Keratinocyte (primary cell): ENCODE measurements around the gene STIM1.

Source experiments
- CTCF ChIP-seq, 3 experiments: IDR thresholded peaks in 1 of 3; conservative IDR thresholded peaks in 1 of 3; optimal IDR thresholded peaks in 1 of 3; 2 replicates in 2 of 3; 3 replicates in 1 of 3; pipeline versions ENCODE3 to v1.5.1; 2011; ENCODE audit warnings: low read length in 3 of 3, mild to moderate bottlenecking in 3 of 3, moderate library complexity in 2 of 3, control low read depth in 1 of 3, inconsistent platforms in 1 of 3; ENCODE audit not compliant: insufficient read depth in 2 of 3; ENCODE audit errors: extremely low read depth in 1 of 3
- EZH2 ChIP-seq: IDR thresholded peaks from one replicate; pipeline ENCODE4 v1.6.1; 2012; ENCODE audit warnings: inconsistent platforms, mild to moderate bottlenecking, low read length, moderate library complexity

GRCh38 chr11:4086575-4087353 is 231.3 kb downstream of the STIM1 start:
- TF ChIP-seq CTCF (optimal IDR thresholded peaks at IDR 0.05 in 1 of 3, IDR thresholded peaks at IDR 0.05 in 1 of 3, conservative IDR thresholded peaks at IDR 0.05 in 1 of 3; ENCODE audit: extremely low read depth in 1 of 3, insufficient read depth in 2 of 3, low read length in 3 of 3) (no peak), EZH2 (no peak)
